GM21737 (cell line): ENCODE measurements around the gene GLTP.

Experiments
- ATAC-seq: cut with Tn5 transposase; IDR thresholded peaks from one replicate; pipeline ENCODE4 v1.9.1; 2021; ENCODE audit warnings: mild to moderate bottlenecking, moderate library complexity; ENCODE audit not compliant: unreplicated experiment

The GLTP gene

DNA sequence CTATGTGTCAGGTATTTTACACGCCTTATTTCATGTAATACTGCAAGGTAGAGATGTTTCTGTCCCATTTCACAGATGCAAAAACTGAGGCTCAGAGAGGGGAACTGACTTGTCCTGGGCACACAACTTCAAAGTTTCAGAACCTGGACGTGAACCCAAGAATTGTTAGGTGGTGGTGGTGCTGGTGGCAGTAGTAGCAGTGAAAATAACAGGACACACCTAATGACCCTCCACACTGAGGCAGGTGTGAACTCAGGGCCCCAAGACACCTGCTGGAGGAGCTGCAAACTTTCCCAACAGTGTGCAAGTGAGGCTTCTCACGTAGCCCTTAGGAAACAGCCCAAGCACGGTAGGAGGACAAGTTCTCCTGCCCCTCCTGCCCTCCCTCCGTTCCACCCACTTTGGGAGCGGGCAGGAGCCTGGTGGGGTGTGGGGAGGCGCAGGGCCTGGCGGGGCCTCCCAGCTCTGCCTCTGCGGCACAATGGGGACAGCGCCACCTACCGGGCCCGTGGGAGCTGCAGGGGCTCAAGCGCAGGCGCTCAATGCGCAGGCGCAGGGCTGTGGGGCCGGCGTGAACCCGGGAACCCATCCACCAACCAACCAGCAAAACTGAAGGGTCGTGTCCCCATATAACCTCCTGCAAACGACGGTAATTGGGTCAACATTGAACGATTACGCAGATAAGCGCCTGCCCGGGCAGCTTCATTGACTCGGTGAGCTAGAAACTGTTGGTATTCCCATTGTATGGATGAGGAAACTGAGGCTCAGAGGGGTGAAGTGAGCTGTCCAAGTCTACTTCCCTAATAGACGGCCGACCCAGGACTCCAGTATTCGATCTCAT is 35.1 kb downstream of the GLTP start:
- ATAC-seq = peak; percentile 80

DNA sequence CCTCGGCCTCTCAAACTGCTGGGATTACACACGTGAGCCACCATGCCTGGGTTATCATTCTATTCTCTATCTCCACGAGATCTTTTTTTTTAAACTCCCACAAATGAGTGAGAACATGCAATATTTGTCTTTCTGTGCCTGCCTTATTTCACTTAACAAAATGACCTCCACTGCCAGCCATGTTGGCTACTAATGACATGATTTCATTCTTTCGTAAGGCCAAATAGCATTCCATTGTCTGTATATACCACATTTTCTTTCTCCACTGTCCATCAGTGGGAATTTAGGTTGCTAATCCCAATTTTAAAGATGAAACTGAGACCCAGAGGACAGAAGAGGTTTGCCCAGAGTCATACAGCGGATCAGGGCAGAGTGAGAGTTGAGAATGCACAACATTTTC is 36.2 kb downstream of the GLTP start:
- ATAC-seq = no peak

DNA sequence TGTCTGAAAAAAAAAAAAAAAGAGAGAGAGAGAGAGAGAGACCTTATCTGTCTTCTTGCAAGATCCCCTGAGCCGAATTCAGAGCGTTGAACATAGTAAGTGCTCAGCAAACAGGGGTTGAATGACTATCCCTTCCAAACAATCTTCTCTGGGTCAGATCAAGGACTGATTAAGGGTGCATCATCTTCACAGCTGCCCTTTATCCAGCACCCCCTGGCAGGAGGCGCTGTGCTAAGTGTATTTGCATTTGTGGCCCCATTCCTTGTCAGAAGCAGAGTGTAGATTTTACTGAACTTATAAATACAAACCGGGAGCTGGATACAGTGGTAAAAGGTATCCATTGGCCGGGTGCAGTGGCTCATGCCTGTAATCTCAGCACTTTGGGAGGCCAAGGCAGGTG is 38.3 kb downstream of the GLTP start:
- ATAC-seq = no peak

- ATAC-seq = no peak
Observed at GRCh38 chr12:109841356-109841755, 39.0 kb downstream of the GLTP start.

GRCh38 chr12:109840305-109841074 is 39.9 kb downstream of the GLTP start:
- no peak for ATAC-seq

DNA sequence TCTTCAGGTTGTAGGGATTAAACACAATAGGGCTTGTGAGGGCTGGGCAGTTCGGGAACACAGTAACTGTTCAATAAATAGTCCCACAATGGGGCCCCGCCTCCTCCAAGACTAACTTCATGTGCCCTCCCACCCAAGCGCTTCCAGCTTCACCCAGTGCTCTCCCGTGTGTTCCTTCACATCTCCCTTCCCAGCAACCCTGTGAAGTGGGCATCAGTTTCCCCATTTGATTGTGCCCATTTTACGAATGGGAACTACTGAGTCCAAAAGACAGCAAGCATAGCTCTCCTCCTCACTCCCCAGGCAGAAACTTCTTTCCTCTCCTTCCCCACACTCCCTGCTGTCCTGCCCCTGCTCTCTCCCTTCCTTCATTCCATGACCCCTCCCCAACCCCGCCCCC is 40.9 kb downstream of the GLTP start:
- ATAC-seq = no peak

GRCh38 chr12:109836916-109837315 is 43.4 kb downstream of the GLTP start:
- no peak for ATAC-seq

- ATAC-seq = no peak
Observed at GRCh38 chr12:109835827-109836226, 44.5 kb downstream of the GLTP start.

DNA sequence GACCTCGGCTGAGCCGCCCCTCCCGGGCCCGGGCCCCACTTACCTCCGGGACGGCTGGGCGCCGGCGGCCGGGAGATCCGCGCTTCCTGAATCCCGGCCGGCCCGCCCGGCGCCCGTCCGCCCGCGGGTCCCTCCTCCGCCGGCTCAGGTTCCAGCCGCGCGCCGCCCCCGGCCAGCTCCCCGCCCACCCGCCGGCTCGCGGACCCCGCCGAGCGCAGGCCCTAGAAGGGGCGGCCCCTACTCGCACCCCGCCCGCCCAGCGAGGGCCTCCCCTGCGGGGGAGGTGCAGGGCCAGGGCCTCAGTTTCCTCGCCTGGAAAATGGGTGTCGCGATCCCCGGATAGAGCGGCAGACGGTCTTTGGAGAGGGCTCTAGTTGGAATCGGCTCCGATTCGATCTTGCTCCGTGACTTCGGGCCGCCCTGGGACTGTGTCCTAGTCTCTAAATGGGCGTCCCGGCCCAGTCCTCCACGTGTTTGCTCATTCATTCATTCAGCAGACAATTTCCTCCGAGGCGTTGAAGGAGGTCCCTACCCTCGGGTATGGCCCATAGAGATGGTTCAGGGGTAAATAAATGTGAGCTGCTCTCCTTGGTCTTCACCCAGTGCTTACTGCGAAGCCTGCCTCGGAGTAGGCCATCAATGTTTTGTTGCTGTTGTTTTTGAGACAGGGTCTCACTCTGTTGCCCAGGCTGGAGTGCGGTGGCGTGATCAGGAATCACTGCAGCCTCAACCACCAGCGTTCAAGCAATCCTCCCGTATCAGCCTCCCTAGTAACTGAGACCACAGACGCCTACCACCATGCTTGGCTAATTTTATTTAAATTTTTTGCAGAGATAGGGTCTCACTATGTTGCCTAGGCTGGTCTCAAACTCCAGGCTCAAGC is 46.8 kb downstream of the GLTP start, which contains the start of gene TRPV4:
TRPV4 (minus strand) TSS at position 92 of the 883 bp plus-strand sequence. CDS start 18,602 bp downstream, outside the sequence.
- no peak for ATAC-seq

GRCh38 chr12:109832541-109833306 is 47.6 kb downstream of the GLTP start:
- ATAC-seq = no peak

DNA sequence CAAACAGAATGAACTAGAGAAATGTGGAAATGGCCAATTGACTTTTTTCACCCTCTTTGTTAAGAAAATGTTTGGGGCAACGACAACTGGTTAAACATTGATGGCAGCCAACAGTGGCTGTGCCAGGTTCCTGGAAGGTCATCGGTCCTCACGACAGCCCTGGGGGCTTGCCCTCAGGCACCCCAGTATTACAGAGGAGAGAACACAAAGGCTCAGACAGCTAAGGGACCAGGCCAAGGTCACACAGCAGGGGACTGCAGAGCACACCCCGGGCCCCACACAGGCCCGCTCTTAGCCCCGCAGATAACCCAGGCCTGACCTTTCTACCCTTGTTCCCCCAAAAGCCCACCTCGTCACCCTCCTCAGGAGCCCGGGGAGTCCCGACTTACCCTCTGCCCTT is 48.4 kb downstream of the GLTP start:
- ATAC-seq = no peak

GRCh38 chr12:109831365-109831764 is 49.0 kb downstream of the GLTP start:
- no peak for ATAC-seq

GRCh38 chr12:109830718-109831117 is 49.6 kb downstream of the GLTP start:
- ATAC-seq = no peak

GRCh38 chr12:109830267-109830666 is 50.1 kb downstream of the GLTP start:
- ATAC-seq = no peak

GRCh38 chr12:109829667-109830066 is 50.7 kb downstream of the GLTP start:
- no peak for ATAC-seq

DNA sequence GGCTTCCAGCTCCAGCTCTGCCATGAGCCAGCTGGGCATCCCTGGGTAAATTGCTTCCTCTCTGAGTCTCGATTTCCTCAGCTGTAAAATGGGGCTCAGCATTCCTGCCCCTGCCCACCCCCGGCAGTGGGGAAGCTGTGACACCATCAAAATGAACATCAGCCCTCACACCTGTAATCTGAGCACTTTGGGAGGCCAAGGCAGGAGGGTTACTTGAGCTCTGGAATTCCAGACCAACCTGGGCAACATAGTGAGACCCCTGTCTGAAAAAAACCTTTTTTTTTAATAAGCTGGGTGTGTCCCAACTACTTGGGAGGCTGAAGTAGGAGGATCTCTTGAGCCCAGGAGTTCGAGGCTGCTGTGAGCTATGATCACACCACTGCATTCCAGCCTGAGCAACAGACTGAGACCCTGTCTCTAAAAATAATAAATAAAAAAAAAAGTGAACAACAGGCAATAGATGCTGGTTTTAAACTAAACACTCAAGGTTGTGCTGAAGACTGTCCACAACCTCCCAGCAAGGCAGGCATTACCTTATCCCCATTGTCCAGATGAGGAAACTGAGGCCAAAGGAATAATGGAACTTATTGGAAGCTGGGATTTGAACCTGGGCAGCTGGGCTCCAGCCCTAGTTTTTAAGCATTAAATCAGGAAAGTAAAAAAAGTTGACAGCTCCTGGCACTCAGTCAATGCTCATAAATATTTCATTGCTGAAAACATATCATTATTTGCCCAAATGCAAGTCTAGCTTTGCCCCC is 51.4 kb downstream of the GLTP start:
- no peak for ATAC-seq

DNA sequence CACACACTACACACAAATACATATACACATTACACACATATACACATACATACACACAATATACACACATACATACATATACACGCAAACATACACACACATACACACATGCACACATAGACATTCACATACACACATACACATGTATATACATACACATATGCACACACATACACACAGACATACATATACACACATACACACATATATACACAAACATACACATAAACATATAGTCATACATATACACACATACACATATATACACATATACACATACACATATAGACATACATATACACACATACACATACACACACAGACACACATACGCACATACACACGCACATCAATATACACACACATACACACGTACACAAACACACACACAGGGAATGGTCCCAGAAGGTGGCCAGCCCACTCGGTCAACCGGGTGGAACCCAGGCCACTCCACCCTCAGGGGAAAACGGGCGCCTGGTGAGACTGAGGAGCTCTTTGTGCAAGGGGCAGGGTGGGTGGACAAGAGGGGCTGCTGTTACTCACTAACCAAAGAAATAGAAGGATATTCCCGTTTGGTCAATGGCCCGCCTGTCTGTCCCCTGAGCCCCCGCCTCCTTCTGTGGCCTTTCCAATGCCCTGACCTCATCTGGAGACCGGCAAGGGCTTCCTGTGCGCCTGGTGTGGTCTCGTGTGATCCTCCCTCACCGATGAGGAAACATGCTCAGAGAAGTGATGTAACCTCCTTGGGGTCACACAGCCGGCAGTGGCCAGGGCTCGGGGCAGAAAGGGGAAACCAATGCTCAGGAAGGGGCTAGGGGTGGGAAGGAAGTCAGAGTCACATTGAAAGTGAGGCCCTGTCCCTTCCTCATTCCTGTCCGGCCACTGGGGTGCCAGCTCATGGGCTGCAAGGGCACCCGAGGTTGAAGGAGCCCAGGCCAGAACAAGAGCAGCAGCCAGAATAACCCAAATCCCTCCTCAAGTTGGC is 52.5 kb downstream of the GLTP start:
- no peak for ATAC-seq

- ATAC-seq = no peak
Observed at GRCh38 chr12:109827080-109827479, 53.3 kb downstream of the GLTP start.
